K562 (cell line): ENCODE results near the gene SLC35E1. TPM values are rescaled to one million over a fixed set of nuclear protein-coding genes. Genes with fewer than 3 reads are reported as not detected.

Experiments used
- ATAC-seq: fragments of 200-7000 bp; cut with Tn5 transposase; 3 replicates; pipeline ENCODE4 v1.9.1; 2020; ENCODE audit warnings: moderate library complexity
- BruUV-seq: library from RNA; stranded (reverse); fragments of 400-500 nt; replicated peaks from 2 replicates; lab custom pipeline; 2021; lab: Mats Ljungman, UMichigan
- CTCF ChIA-PET: fragments of 300-600 bp; formaldehyde crosslinking; extraction: SDS; loops from one replicate; lab custom pipeline; 2021; ENCODE audit warnings: low intra/inter-chr PET ratio; lab: Yijun Ruan, JAX
- POLR2A ChIA-PET: fragments of 300-600, 350-650 bp; sonication (Branson Sonifier 250); formaldehyde crosslinking; extraction: SDS; loops from one replicate; lab custom pipeline; 2021; ENCODE audit warnings: antibody characterized with exemption, inconsistent platforms; lab: Yijun Ruan, JAX
- DNase-seq, 4 experiments: peaks; one replicate each; pipeline versions ENCODE4 v3.0.0 to v3.0.0-alpha.2; 2011 to 2018; ENCODE audit warnings: low spot score in 3 of 4, mixed read lengths in 3 of 4; ENCODE audit errors: extremely low read depth in 1 of 4
- FAIRE-seq: peaks from 2 replicates; lab custom pipeline; 2011; peaks lifted over from hg19 to GRCh38; lab: Jason Lieb, UNC
- H2AFZ ChIP-seq: 2 replicates; pipeline ENCODE4 v1.6.0; 2011; ENCODE audit warnings: low read depth, low read length, control low read depth, inconsistent platforms
- H3K27ac ChIP-seq: fragments of 200-600 bp; 3 replicates; pipeline ENCODE4 v1.8.0; 2011; ENCODE audit warnings: low read depth, mild to moderate bottlenecking, control low read depth, inconsistent platforms, low read length, moderate library complexity, mixed read lengths; ENCODE audit errors: extremely low read depth
- H3K27me3 ChIP-seq, 2 experiments: fragments of 300-600 bp in 1 of 2; 2 replicates in 1 of 2; 3 replicates in 1 of 2; pipeline versions ENCODE4 v1.6.0 to v1.8.0; 2011; ENCODE audit warnings: inconsistent platforms in 2 of 2, low read length in 2 of 2, mild to moderate bottlenecking in 1 of 2, mixed read lengths in 1 of 2, moderate library complexity in 1 of 2; ENCODE audit not compliant: control insufficient read depth in 2 of 2, insufficient read depth in 2 of 2
- H3K36me3 ChIP-seq: fragments of 300-600 bp; 3 replicates; pipeline ENCODE4 v1.8.0; 2011; ENCODE audit warnings: mild to moderate bottlenecking, low read length, inconsistent platforms; ENCODE audit not compliant: control insufficient read depth, insufficient read depth
- H3K4me1 ChIP-seq, 2 experiments: fragments of 200-600 bp in 1 of 2; replicated peaks in 1 of 2; 2 replicates in 1 of 2; 3 replicates in 1 of 2; pipeline versions ENCODE4 v1.5.1 to v1.8.0; 2011; ENCODE audit warnings: inconsistent platforms in 2 of 2, low read length in 2 of 2, mild to moderate bottlenecking in 1 of 2, mixed read lengths in 1 of 2, moderate library complexity in 1 of 2; ENCODE audit not compliant: control insufficient read depth in 2 of 2, insufficient read depth in 2 of 2
- H3K4me2 ChIP-seq: 2 replicates; pipeline ENCODE4 v1.6.1; 2011; ENCODE audit warnings: low read length, control low read depth, inconsistent platforms, mixed read lengths; ENCODE audit not compliant: insufficient read depth
- H3K4me3 ChIP-seq: fragments of 200-600 bp; sonication (generic), shearing (Covaris generic); 2 replicates; pipeline ENCODE4 v1.5.1; 2016; ENCODE audit warnings: control low read depth, inconsistent platforms
- H3K79me2 ChIP-seq: fragments of 200-600 bp; 3 replicates; pipeline ENCODE4 v1.8.0; 2011; ENCODE audit warnings: low read length, inconsistent platforms; ENCODE audit not compliant: control insufficient read depth, insufficient read depth
- H3K9ac ChIP-seq, 2 experiments: 2 replicates each; pipeline versions ENCODE4 v1.6.0 to v1.6.1; 2011; ENCODE audit warnings: low read depth in 2 of 2, low read length in 2 of 2, control low read depth in 1 of 2, inconsistent platforms in 1 of 2, mild to moderate bottlenecking in 1 of 2, mixed read lengths in 1 of 2; ENCODE audit not compliant: insufficient read depth in 1 of 2
- H3K9me1 ChIP-seq: one replicate; pipeline ENCODE4 v1.6.0; 2011; ENCODE audit warnings: inconsistent platforms, mild to moderate bottlenecking, low read length, moderate library complexity; ENCODE audit not compliant: control insufficient read depth, insufficient read depth
- H3K9me3 ChIP-seq: replicated peaks from 2 replicates; pipeline ENCODE4 v1.5.1; 2011; ENCODE audit warnings: low read depth, low read length, inconsistent platforms; ENCODE audit not compliant: control insufficient read depth, insufficient read depth
- H4K20me1 ChIP-seq: replicated peaks from 2 replicates; pipeline ENCODE4 v1.6.1; 2011; ENCODE audit warnings: low read length, inconsistent platforms, mixed read lengths; ENCODE audit not compliant: control insufficient read depth, insufficient read depth
- CREM ChIP-seq: IDR thresholded peaks from 2 replicates; pipeline ENCODE4 v1.6.1; 2014; ENCODE audit warnings: antibody characterized with exemption, low read depth
- POLR2A ChIP-seq: fragments of 450-650 bp; conservative IDR thresholded peaks from 2 replicates; pipeline ENCODE4 v1.6.1; 2016
- POLR2G ChIP-seq: fragments of 200-400 bp; formaldehyde crosslinking; IDR thresholded peaks from 2 replicates; pipeline ENCODE4 v1.6.1; 2017; ENCODE audit warnings: low read depth, mild to moderate bottlenecking, antibody characterized with exemption, low read length, moderate library complexity
- RBFOX2 ChIP-seq: fragments of 200-400 bp; formaldehyde crosslinking; IDR thresholded peaks from 2 replicates; pipeline ENCODE4 v1.6.1; 2017; ENCODE audit warnings: low read depth, mild to moderate bottlenecking, low read length, moderate library complexity
- RBM22 ChIP-seq: fragments of 200-400 bp; formaldehyde crosslinking; IDR thresholded peaks from 2 replicates; pipeline ENCODE4 v1.6.1; 2018; ENCODE audit warnings: low read length, low read depth; ENCODE audit not compliant: poor library complexity, severe bottlenecking
- WGBS: fragments of 100-300 bp; shearing (Covaris generic); methylation state at CpG from one replicate; pipeline ENCODE4 v1.1.6; 2016; ENCODE audit warnings: low coverage, mixed read lengths; ENCODE audit not compliant: insufficient coverage; ENCODE audit errors: missing lambda C conversion rate; 5-methylcytosine and 5-hydroxymethylcytosine counted together
- in situ Hi-C: fragments of 300-500 bp; cut with MboI; formaldehyde crosslinking; loops from 4 replicates; pipeline ENCODE4 v1.15.0; 2018; ENCODE audit warnings: inconsistent platforms, mixed read lengths
- intact Hi-C: fragments of 100-400 bp; cut with micrococcal nuclease; formaldehyde crosslinking; loops from 2 replicates; pipeline ENCODE4 v1.14.2; 2022
- polyA plus RNA-seq, 8 experiments: library from polyadenylated mRNA; depleted of rRNA in 4 of 8; stranded (reverse) in 5 of 8; unstranded in 3 of 8; fragments of >200 nt; fragmentation: Nextera tagmentation in 2 of 8; fragmentation: Illumina TruSeq in 1 of 8; extraction: Ambion mirVana in 2 of 8; extraction: Trizol in 1 of 8; gene quantifications; 2 replicates each; pipeline versions ENCODE4 v1.2.1 to v1.2.3, GENCODE V29; 2011 to 2014; ENCODE audit warnings: inconsistent platforms in 1 of 8, missing spikeins in 1 of 8
- total RNA-seq, 7 experiments: library from RNA; depleted of rRNA in 6 of 7; stranded (reverse); fragments of >200 nt in 6 of 7; fragmentation: Illumina TruSeq in 2 of 7; extraction: Trizol in 2 of 7; gene quantifications; 2 replicates each; pipeline versions ENCODE4 v1.2.1 to v1.2.3, GENCODE V29; 2011 to 2021; ENCODE audit warnings: low replicate concordance in 1 of 7

The SLC35E1 gene
- total and polyA plus RNA-seq, 9 of the 15 experiments (the other 6 are each of a cell fraction or from before 2014, with no cell fraction given) = 15.0 to 40.1 (median 25.7) TPM

- ChIA-PET POLR2A (interaction anchor here (0.9 to 1.0 kb wide), 2 partner anchors 11 to 111 kb away, joined by 3 to 4 read pairs; no protein-coding TSS in a partner anchor), CTCF (no interaction called here)
- Histone ChIP-seq H2AFZ (no peak overlapping the region), H3K9ac (no peak overlapping the region), H3K27me3 (no peaks in the 10 kb centered on the region), H3K4me2 (no peak overlapping the region), H3K79me2 (no peaks in the 10 kb centered on the region), H3K4me1 (peaks cover 0 to 14% of the 10 kb centered on the region in 2 experiments; a peak in 2 of 5 replicates), H3K36me3 (peaks cover 83% of the 10 kb centered on the region), H3K4me3 (no peak overlapping the region), H3K27ac (no peak overlapping the region), H4K20me1 (peaks cover 9% of the 10 kb centered on the region; the same call in 1 of the 2 replicates), H3K9me1 (no peaks in the 10 kb centered on the region), H3K9me3 (no peaks in the 10 kb centered on the region)
- in situ Hi-C loops (no loop called here), intact Hi-C loops (no loop called here)
- TF ChIP-seq CREM (no peak), RBFOX2 (peak; percentile 56; the same call in 1 of the 2 replicates), POLR2G (peak; percentile 65), POLR2A (peak; percentile 5; the same call in 1 of the 2 replicates), RBM22 (peak; percentile 26)
- no peak for ATAC-seq
- no TSS peak for BruUV-seq
- DNase-seq = peak in 1 of 4 experiments; percentile 31
- FAIRE-seq = no peak
- WGBS = 93% methylated on average over 21 of the region's 24 CpGs
These were observed 53.0 kb downstream of the SLC35E1 start for GRCh38 chr19:16519230-16519687.
